Activated gamma-delta T cell treated with Interleukin-2 at 50 U/mL for 16 hours (primary cell): ENCODE measurements around the gene NFIC.

Experiments used
- DNase-seq: peaks from one replicate; pipeline ENCODE4 v3.0.0-alpha.2; 2020

NFIC gene

GRCh38 chr19:3471954-3472655 is 105.7 kb downstream of the NFIC start:
- peak; percentile 35 for DNase-seq

- no peak for DNase-seq
Measured at GRCh38 chr19:3474010-3474409, 107.6 kb downstream of the NFIC start.

- DNase-seq: no peak
Measured at GRCh38 chr19:3474614-3475013, 108.2 kb downstream of the NFIC start.

- no peak for DNase-seq
Measured at GRCh38 chr19:3475449-3475848, 109.1 kb downstream of the NFIC start.

GRCh38 chr19:3476830-3477229 is 110.4 kb downstream of the NFIC start:
- DNase-seq: no peak

GRCh38 chr19:3477506-3477905 is 111.1 kb downstream of the NFIC start:
- DNase-seq: no peak

GRCh38 chr19:3477951-3478350 is 111.6 kb downstream of the NFIC start:
- no peak for DNase-seq

- no peak for DNase-seq
Measured at GRCh38 chr19:3478409-3479176, 112.2 kb downstream of the NFIC start.

- DNase-seq: peak; percentile 53
Measured at GRCh38 chr19:3479177-3479833, 112.9 kb downstream of the NFIC start.

- no peak for DNase-seq
Measured at GRCh38 chr19:3479834-3480215, 113.4 kb downstream of the NFIC start.

GRCh38 chr19:3480383-3481091 is 114.2 kb downstream of the NFIC start, which contains the start of gene SMIM24:
Gene SMIM24 (minus strand): TSS chr19:3480525. CDS start chr19:3480463, 62 bp downstream.
- DNase-seq: no peak

- no peak for DNase-seq
Measured at GRCh38 chr19:3481241-3482090, 115.1 kb downstream of the NFIC start.

GRCh38 chr19:3482507-3483225 is 116.3 kb downstream of the NFIC start:
- no peak for DNase-seq

GRCh38 chr19:3483226-3483628 is 116.8 kb downstream of the NFIC start, which contains the start of gene SMIM44:
Gene SMIM44 (minus strand): TSS chr19:3483441. CDS start chr19:3483403, 38 bp downstream.
- DNase-seq: no peak

- DNase-seq: no peak
Measured at GRCh38 chr19:3491396-3492119, 125.2 kb downstream of the NFIC start.

GRCh38 chr19:3492131-3492839 is 125.9 kb downstream of the NFIC start:
- DNase-seq: no peak

GRCh38 chr19:3492919-3493318 is 126.5 kb downstream of the NFIC start:
- DNase-seq: no peak

- no peak for DNase-seq
Measured at GRCh38 chr19:3493651-3494050, 127.3 kb downstream of the NFIC start.

- no peak for DNase-seq
Measured at GRCh38 chr19:3494051-3494450, 127.7 kb downstream of the NFIC start.

GRCh38 chr19:3494559-3494958 is 128.2 kb downstream of the NFIC start:
- DNase-seq: no peak
